CD4-positive, alpha-beta memory T cell (primary cell): ENCODE data around the gene PLCL1. TPM values are rescaled to one million over a fixed set of nuclear protein-coding genes. Genes with fewer than 3 reads are reported as not detected.

ENCODE experiments used
- CTCF ChIA-PET: fragments of 350-600 bp; sonication (Branson Sonifier 250); formaldehyde crosslinking; loops from one replicate; lab custom pipeline; 2021; ENCODE audit warnings: inconsistent platforms; ENCODE audit not compliant: partially characterized antibody; lab: Charles Lee
- POLR2A ChIA-PET: fragments of 350-600 bp; sonication (Branson Sonifier 250); formaldehyde crosslinking; loops from one replicate; lab custom pipeline; 2021; ENCODE audit not compliant: partially characterized antibody; lab: Charles Lee
- DNase-seq, 5 donors: peaks; one replicate each; pipeline versions ENCODE4 v3.0.0 to v3.0.0-alpha.2; 2020 to 2022; ENCODE audit warnings: mixed read lengths in 1 of 5
- H3K27ac ChIP-seq: one replicate; pipeline ENCODE4 v1.7.0; 2013; ENCODE audit warnings: low read depth, low read length
- H3K27me3 ChIP-seq: 2 replicates; pipeline ENCODE4 v1.7.0; 2013; ENCODE audit warnings: mild to moderate bottlenecking, low read length, moderate library complexity; ENCODE audit not compliant: insufficient read depth
- H3K36me3 ChIP-seq: 2 replicates; pipeline ENCODE4 v1.7.0; 2013; ENCODE audit warnings: mild to moderate bottlenecking, low read length, moderate library complexity; ENCODE audit not compliant: insufficient read depth
- H3K4me1 ChIP-seq: 2 replicates; pipeline ENCODE4 v1.7.0; 2013; ENCODE audit warnings: mild to moderate bottlenecking, low read length, moderate library complexity; ENCODE audit not compliant: insufficient read depth
- H3K4me3 ChIP-seq, 2 donors: one replicate each; pipeline ENCODE4 v1.7.0; 2013; ENCODE audit warnings: low read length in 2 of 2, mild to moderate bottlenecking in 1 of 2
- H3K9me3 ChIP-seq, 2 donors: one replicate each; pipeline ENCODE4 v1.7.0; 2013; ENCODE audit warnings: low read length in 2 of 2, control low read depth in 1 of 2; ENCODE audit not compliant: control insufficient read depth in 1 of 2
- H3K27ac Mint-ChIP-seq, 7 donors: one replicate each; pipeline ENCODE4 v1.8.0; 2020 to 2021; ENCODE audit warnings: mixed read lengths in 7 of 7, mild to moderate bottlenecking in 6 of 7, inconsistent platforms in 3 of 7, moderate library complexity in 3 of 7
- H3K27me3 Mint-ChIP-seq, 2 donors: one replicate each; pipeline ENCODE4 v1.8.0; 2020 to 2021; ENCODE audit warnings: mixed read lengths in 2 of 2
- H3K36me3 Mint-ChIP-seq, 2 donors: one replicate each; pipeline ENCODE4 v1.8.0; 2020 to 2021; ENCODE audit warnings: mixed read lengths in 2 of 2, inconsistent platforms in 1 of 2, mild to moderate bottlenecking in 1 of 2
- H3K4me1 Mint-ChIP-seq, 4 donors: one replicate each; pipeline ENCODE4 v1.8.0; 2020 to 2021; ENCODE audit warnings: mixed read lengths in 4 of 4, mild to moderate bottlenecking in 1 of 4
- H3K4me3 Mint-ChIP-seq, 8 donors: one replicate each; pipeline ENCODE4 v1.8.0; 2020 to 2021; ENCODE audit warnings: mixed read lengths in 8 of 8, mild to moderate bottlenecking in 7 of 8, moderate library complexity in 6 of 8, inconsistent platforms in 3 of 8
- H3K9me3 Mint-ChIP-seq, 8 donors: one replicate each; pipeline ENCODE4 v1.8.0; 2020 to 2021; ENCODE audit warnings: mixed read lengths in 8 of 8, mild to moderate bottlenecking in 5 of 8, inconsistent platforms in 3 of 8, moderate library complexity in 1 of 8
- intact Hi-C: fragments of 100-400 bp; cut with micrococcal nuclease; formaldehyde crosslinking; loops from one replicate; pipeline ENCODE4 v1.15.1; 2023
- polyA plus RNA-seq, 2 donors: library from polyadenylated mRNA; unstranded; fragments of 300-500 nt; fragmentation: Illumina TruSeq; gene quantifications; one replicate each; pipeline ENCODE4 v1.2.3, GENCODE V29; 2021
- total RNA-seq, 2 experiments: library from RNA; stranded (reverse); gene quantifications; one replicate each; pipeline ENCODE4 v1.2.3, GENCODE V29; 2021

The PLCL1 gene
- total and polyA plus RNA-seq, 4 experiments from 2014 or later: 5.5 to 17.6 (median 12.4) TPM

DNA sequence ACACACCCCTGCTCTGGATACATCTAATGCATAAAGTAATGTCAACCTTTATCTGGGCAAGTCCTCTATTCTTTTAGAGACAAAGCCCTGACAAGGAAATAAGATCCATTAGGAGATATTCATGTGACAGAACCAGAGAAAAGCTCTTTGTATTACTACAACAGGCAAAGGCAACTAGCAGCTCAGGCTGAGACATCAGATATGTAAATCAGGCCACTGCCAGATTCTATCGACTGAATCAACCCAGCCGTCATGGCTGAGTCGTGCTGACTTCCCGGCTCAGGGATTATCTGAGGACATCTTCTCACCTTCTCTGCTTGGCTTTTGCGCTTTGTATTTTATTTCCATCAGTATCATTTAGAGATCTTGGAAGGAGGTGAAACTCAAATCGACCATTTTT, 294.5 kb downstream of the PLCL1 start:
- DNase-seq: no peak
- Mint-ChIP-seq H3K4me1 (peaks cover 0 to 1% (median 0%) of the 10 kb centered on the region in 4 donors), H3K9me3 (no peaks in the 10 kb centered on the region), H3K36me3 (peaks cover 18 to 58% of the 10 kb centered on the region in 2 donors), H3K27ac (peak overlapping the region in 2 of 7 donors; percentile 9 to 84), H3K27me3 (no peaks in the 10 kb centered on the region), H3K4me3 (no peak overlapping the region)
- H3K36me3 ChIP-seq: no peaks in the 10 kb centered on the region
- intact Hi-C loops: no loop called here
- H3K27ac ChIP-seq: no peak overlapping the region
- no peaks in the 10 kb centered on the region for H3K9me3 ChIP-seq
- POLR2A ChIA-PET: no interaction called here
- CTCF ChIA-PET: no interaction called here
- no peaks in the 10 kb centered on the region for H3K4me1 ChIP-seq
- no peaks in the 10 kb centered on the region for H3K27me3 ChIP-seq
- no peak overlapping the region for H3K4me3 ChIP-seq

DNA sequence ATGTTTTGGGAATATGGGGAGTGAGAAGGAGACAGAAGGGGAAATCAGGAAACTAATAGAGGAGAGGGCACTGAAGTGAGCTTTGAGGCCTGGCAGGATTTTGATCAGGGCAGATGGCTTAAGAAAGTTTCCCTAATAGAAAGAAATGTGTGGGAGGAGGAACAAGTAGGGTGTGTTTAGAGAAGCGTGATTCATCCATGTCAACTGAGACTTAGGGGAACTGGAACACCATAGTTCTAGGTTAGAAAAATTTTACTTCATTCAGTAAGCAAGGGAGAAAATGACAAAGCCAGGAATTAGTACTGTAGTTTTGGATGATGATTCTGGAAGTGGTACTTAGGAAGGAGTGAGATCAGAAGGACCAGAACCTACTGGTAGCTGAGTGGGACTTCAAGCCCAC, 296.0 kb downstream of the PLCL1 start:
- intact Hi-C loops: no loop called here
- Histone ChIP-seq H3K36me3 (no peaks in the 10 kb centered on the region), H3K9me3 (no peaks in the 10 kb centered on the region), H3K4me3 (no peak overlapping the region), H3K27me3 (no peaks in the 10 kb centered on the region), H3K4me1 (no peaks in the 10 kb centered on the region), H3K27ac (no peak overlapping the region)
- Mint-ChIP-seq H3K27ac (peak overlapping the region in 1 of 7 donors; percentile 53), H3K4me1 (peaks cover 0 to 1% (median 0%) of the 10 kb centered on the region in 4 donors), H3K4me3 (no peak overlapping the region), H3K36me3 (peaks cover 32 to 65% of the 10 kb centered on the region in 2 donors), H3K27me3 (no peaks in the 10 kb centered on the region), H3K9me3 (no peaks in the 10 kb centered on the region)
- ChIA-PET CTCF (no interaction called here), POLR2A (no interaction called here)
- DNase-seq: no peak

DNA sequence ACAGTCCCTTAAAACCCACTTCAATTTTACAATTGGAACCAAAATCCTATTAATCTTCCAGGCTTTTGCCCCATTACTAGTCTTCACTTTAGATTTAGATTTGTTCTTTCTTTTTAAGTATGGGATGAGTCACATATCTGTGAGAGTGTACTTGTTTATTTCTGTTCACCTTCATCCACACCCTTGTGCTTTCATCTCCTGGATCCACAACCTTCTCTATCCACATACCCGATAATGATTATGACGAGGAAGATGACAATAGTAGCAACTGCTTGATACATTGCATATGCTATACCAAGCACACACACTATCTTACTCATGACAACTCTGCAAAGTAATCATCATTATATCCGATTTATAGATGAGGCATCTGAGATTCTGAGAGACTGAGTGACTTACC, 297.3 kb downstream of the PLCL1 start:
- H3K4me3 Mint-ChIP-seq: no peak overlapping the region
- Histone ChIP-seq H3K36me3 (no peaks in the 10 kb centered on the region), H3K27me3 (no peaks in the 10 kb centered on the region), H3K9me3 (no peaks in the 10 kb centered on the region), H3K27ac (no peak overlapping the region), H3K4me3 (no peak overlapping the region), H3K4me1 (no peaks in the 10 kb centered on the region)
- peaks cover 39 to 70% of the 10 kb centered on the region in 2 donors for H3K36me3 Mint-ChIP-seq
- DNase-seq: no peak
- H3K9me3 Mint-ChIP-seq: no peaks in the 10 kb centered on the region
- ChIA-PET POLR2A (no interaction called here), CTCF (no interaction called here)
- H3K4me1 Mint-ChIP-seq: peaks cover 0 to 1% (median 0%) of the 10 kb centered on the region in 4 donors
- no peaks in the 10 kb centered on the region for H3K27me3 Mint-ChIP-seq
- H3K27ac Mint-ChIP-seq: no peak overlapping the region
- intact Hi-C loops: no loop called here

DNA sequence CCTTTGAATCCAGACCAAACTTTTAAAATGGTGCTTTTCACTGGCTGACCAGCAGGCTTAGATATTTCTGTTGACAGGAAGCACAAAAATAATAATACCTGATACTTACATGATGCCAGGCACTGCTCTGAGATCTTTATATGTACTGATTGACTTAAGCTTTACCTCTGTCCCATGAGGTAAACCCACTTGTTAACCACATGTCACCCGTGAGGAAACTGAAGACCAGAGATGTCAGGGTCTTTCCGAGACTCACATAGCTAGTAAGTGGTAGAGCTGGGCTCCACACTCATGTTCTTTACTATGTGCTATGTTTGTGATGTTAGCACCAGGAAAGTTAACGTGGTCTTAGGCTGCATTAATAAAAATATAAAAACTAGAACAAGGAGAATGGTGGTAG, 297.7 kb downstream of the PLCL1 start:
- Histone ChIP-seq H3K4me1 (no peaks in the 10 kb centered on the region), H3K9me3 (no peaks in the 10 kb centered on the region), H3K36me3 (no peaks in the 10 kb centered on the region), H3K27me3 (no peaks in the 10 kb centered on the region), H3K4me3 (no peak overlapping the region), H3K27ac (no peak overlapping the region)
- CTCF ChIA-PET: no interaction called here
- DNase-seq: no peak
- POLR2A ChIA-PET: no interaction called here
- H3K27ac Mint-ChIP-seq: peak overlapping the region in 1 of 7 donors; percentile 31
- no peaks in the 10 kb centered on the region for H3K27me3 Mint-ChIP-seq
- peaks cover 39 to 70% of the 10 kb centered on the region in 2 donors for H3K36me3 Mint-ChIP-seq
- intact Hi-C loops: no loop called here
- H3K4me1 Mint-ChIP-seq: peaks cover 0 to 1% (median 0%) of the 10 kb centered on the region in 4 donors
- no peaks in the 10 kb centered on the region for H3K9me3 Mint-ChIP-seq
- no peak overlapping the region for H3K4me3 Mint-ChIP-seq

DNA sequence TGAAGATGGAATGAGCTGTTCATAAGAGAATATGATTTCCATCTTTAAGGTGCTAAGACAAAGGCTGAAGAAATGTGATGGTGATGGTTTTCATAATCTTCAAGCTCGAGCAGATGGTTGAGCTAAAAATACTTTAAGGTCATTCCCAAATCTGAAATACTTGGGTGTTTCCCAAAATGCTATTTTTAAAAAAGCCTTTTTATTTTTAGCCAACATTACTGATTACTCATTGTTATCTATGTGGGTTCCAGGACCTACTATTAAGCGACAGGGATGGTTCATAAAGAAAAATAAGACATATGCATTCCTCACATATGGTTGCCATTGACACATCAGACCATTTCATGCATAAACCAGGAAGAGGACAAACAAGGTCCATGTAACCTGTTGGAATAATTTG, 298.5 kb downstream of the PLCL1 start:
- Histone ChIP-seq H3K4me1 (no peaks in the 10 kb centered on the region), H3K27ac (no peak overlapping the region), H3K4me3 (no peak overlapping the region), H3K27me3 (no peaks in the 10 kb centered on the region), H3K36me3 (no peaks in the 10 kb centered on the region), H3K9me3 (no peaks in the 10 kb centered on the region)
- peaks cover 41 to 78% of the 10 kb centered on the region in 2 donors for H3K36me3 Mint-ChIP-seq
- H3K4me1 Mint-ChIP-seq: peaks cover 0 to 1% (median 0%) of the 10 kb centered on the region in 4 donors
- ChIA-PET CTCF (no interaction called here), POLR2A (no interaction called here)
- no peaks in the 10 kb centered on the region for H3K9me3 Mint-ChIP-seq
- no peak for DNase-seq
- no peak overlapping the region for H3K27ac Mint-ChIP-seq
- no peak overlapping the region for H3K4me3 Mint-ChIP-seq
- intact Hi-C loops: no loop called here
- H3K27me3 Mint-ChIP-seq: no peaks in the 10 kb centered on the region

DNA sequence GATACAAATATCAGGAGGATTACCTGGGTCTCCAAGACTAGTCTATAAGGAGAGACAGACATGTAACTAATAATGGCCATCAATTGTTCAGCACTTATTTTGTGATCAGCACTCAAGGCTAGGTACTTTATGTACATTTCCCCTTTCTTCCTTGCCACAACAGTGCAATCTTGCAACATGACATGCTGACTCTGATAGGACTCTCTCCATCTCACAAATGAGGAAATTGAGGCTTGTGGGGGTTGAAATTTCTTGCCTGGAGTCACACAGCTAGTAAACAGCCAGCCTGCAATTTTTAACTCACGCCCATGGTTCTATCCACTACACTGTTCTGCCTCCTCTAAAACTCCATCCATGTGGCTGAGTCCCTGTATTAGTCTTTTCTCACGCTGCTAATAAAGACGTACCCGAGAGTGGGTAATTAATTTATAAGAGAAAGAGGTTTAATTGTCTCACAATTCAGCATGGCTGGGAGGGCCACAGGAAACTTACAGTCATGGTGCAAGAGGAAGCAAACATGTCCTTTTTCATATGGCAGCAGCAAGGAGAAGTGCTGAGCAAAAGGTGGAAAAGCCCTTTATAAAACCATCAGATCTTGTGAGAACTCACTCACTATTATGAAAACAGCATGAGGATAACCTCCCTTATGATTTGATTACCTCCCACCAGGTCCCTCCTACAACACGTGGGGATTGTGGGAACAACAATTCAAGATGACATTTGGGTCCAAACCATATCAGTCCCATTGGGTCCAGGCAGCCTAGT, 302.4 kb downstream of the PLCL1 start:
- Histone ChIP-seq H3K4me1 (no peaks in the 10 kb centered on the region), H3K4me3 (no peak overlapping the region), H3K9me3 (no peaks in the 10 kb centered on the region), H3K27ac (no peak overlapping the region), H3K36me3 (no peaks in the 10 kb centered on the region), H3K27me3 (no peaks in the 10 kb centered on the region)
- ChIA-PET CTCF (no interaction called here), POLR2A (no interaction called here)
- intact Hi-C loops: no loop called here
- DNase-seq: no peak
- H3K4me1 Mint-ChIP-seq: no peaks in the 10 kb centered on the region
- H3K27ac Mint-ChIP-seq: no peak overlapping the region
- H3K27me3 Mint-ChIP-seq: no peaks in the 10 kb centered on the region
- no peak overlapping the region for H3K4me3 Mint-ChIP-seq
- no peaks in the 10 kb centered on the region for H3K9me3 Mint-ChIP-seq
- peaks cover 31 to 59% of the 10 kb centered on the region in 2 donors for H3K36me3 Mint-ChIP-seq

DNA sequence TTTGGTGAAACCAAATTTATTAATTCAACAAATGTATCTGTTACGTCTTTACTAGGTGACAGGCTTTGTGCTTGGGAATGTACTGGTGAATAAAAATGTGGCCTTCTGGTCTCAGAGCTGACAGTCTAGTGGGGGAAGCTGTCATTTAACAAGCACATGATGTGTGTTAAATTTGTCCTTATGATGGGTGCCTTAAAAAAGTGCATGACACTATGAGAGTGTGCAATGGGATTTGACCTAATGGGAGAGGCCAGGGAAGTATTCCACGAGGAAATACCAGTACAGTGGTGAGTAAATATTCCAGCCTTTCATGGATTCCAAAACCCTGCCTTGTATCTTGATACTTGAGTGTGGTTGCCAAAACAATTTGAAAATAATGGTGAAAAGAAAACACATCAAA, 308.9 kb downstream of the PLCL1 start:
- Mint-ChIP-seq H3K27me3 (no peaks in the 10 kb centered on the region), H3K4me1 (peaks cover 0 to 4% (median 1%) of the 10 kb centered on the region in 4 donors), H3K9me3 (no peaks in the 10 kb centered on the region), H3K36me3 (peaks cover 2 to 20% of the 10 kb centered on the region in 2 donors), H3K27ac (no peak overlapping the region), H3K4me3 (no peak overlapping the region)
- no peak for DNase-seq
- intact Hi-C loops: no loop called here
- Histone ChIP-seq H3K36me3 (no peaks in the 10 kb centered on the region), H3K27me3 (no peaks in the 10 kb centered on the region), H3K9me3 (no peaks in the 10 kb centered on the region), H3K4me3 (no peak overlapping the region), H3K4me1 (no peaks in the 10 kb centered on the region), H3K27ac (no peak overlapping the region)
- CTCF ChIA-PET: interaction anchor here (1.7 kb wide), 1 partner anchor 14 kb away, joined by 3 read pairs; no protein-coding TSS in a partner anchor
- POLR2A ChIA-PET: no interaction called here
